Prostate gland (tissue), 2 donors: ENCODE data around the gene UBE2E1. TPM values are rescaled to one million over a fixed set of nuclear protein-coding genes. Genes with fewer than 3 reads are reported as not detected.
"Not testable (repeated sequence)": the region's sequence is repeated elsewhere in the genome, so short reads cannot be mapped to it uniquely, and the experiment has no call there.

Experiments used
- DNase-seq: peaks from one replicate; pipeline ENCODE4 v3.0.0-alpha.2; 2019; ENCODE audit warnings: low spot score
- H3K27ac ChIP-seq, 2 donors: fragments of 200-600 bp; sonication (generic); 2 replicates each; pipeline ENCODE4 v1.5.1; 2017 to 2019
- H3K27me3 ChIP-seq: fragments of 200-600 bp; sonication (generic); replicated peaks from 2 replicates; pipeline ENCODE4 v1.5.1; 2019; ENCODE audit not compliant: insufficient read depth
- H3K36me3 ChIP-seq, 2 donors: fragments of 200-600 bp; sonication (generic); 1 replicate in 1 of 2; 2 replicates in 1 of 2; pipeline versions ENCODE4 v1.5.1 to v1.8.1; 2017 to 2019
- H3K4me1 ChIP-seq: fragments of 200-600 bp; sonication (generic); replicated peaks from 2 replicates; pipeline ENCODE4 v1.5.1; 2019
- H3K4me3 ChIP-seq, 2 donors: fragments of 200-600 bp; sonication (generic); 2 replicates each; pipeline ENCODE4 v1.5.1; 2017 to 2019
- H3K9me3 ChIP-seq: fragments of 200-600 bp; sonication (generic); 2 replicates; pipeline ENCODE4 v1.5.1; 2017
- POLR2A ChIP-seq: fragments of 450-650 bp; IDR thresholded peaks from one replicate; pipeline ENCODE4 v1.6.1; 2016; ENCODE audit warnings: antibody characterized with exemption, mild to moderate bottlenecking
- POLR2AphosphoS5 ChIP-seq: sonication (generic); formaldehyde crosslinking; IDR thresholded peaks from one replicate; pipeline ENCODE4 v1.6.1; 2017; ENCODE audit warnings: antibody characterized with exemption
- WGBS: methylation state at CpG from one replicate; pipeline ENCODE4 v1.1.5; 2018; 5-methylcytosine and 5-hydroxymethylcytosine counted together
- intact Hi-C: fragments of 100-400 bp; cut with DNase I; formaldehyde crosslinking; loops from one replicate; pipeline ENCODE4 v1.14.2; 2022
- total RNA-seq, 2 donors: library from RNA; depleted of rRNA; stranded (reverse); fragments of >200 nt; gene quantifications; one replicate each; pipeline ENCODE4 v1.1.0, GENCODE V29; 2016
- TF ChIP-seq, protein P1 (sequence below), 4 experiments: fragments of 200-600 bp in 2 of 4; fragments of 450-650 bp in 2 of 4; sonication (generic) in 2 of 4; IDR thresholded peaks; 1 replicate in 3 of 4; 2 replicates in 1 of 4; pipeline ENCODE4 v1.5.1; 2016 to 2019; ENCODE audit warnings: antibody characterized with exemption in 4 of 4, mild to moderate bottlenecking in 2 of 4, moderate library complexity in 2 of 4

The UBE2E1 gene
- total RNA-seq, 2 donors from 2014 or later, result 77.8 to 92.1 TPM

DNA sequence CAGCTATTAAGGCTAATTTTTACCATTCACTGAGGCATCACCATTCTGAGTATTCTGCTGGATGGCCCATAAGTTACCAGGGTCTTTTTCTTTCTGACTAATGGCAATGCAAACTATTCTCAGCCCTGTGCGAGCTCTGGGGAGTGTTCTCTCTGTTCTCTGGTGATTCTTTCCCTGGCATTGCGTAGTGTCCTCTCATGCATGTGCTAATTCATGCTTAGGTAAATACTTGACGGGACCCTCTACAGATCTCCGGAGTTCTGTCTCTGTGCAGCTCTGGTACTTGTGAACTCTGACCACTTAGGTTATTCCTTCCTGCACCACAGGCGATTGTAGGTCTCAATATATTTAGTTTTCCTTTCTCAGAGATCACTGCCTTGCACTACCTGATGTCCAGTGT lies 34.8 kb downstream of the UBE2E1 start:
- Histone ChIP-seq H3K27me3 (no peaks in the 10 kb centered on the region), H3K4me3 (no peak overlapping the region), H3K27ac (no peak overlapping the region), H3K9me3 (no peaks in the 10 kb centered on the region), H3K36me3 (no peaks in the 10 kb centered on the region), H3K4me1 (no peaks in the 10 kb centered on the region)
- 86% methylated on average over 5 of the region's 5 CpGs for WGBS
- DNase-seq, result no peak
- no peak for TF ChIP-seq POLR2A
- no peak for TF ChIP-seq POLR2AphosphoS5
- TF ChIP-seq, protein P1, sequence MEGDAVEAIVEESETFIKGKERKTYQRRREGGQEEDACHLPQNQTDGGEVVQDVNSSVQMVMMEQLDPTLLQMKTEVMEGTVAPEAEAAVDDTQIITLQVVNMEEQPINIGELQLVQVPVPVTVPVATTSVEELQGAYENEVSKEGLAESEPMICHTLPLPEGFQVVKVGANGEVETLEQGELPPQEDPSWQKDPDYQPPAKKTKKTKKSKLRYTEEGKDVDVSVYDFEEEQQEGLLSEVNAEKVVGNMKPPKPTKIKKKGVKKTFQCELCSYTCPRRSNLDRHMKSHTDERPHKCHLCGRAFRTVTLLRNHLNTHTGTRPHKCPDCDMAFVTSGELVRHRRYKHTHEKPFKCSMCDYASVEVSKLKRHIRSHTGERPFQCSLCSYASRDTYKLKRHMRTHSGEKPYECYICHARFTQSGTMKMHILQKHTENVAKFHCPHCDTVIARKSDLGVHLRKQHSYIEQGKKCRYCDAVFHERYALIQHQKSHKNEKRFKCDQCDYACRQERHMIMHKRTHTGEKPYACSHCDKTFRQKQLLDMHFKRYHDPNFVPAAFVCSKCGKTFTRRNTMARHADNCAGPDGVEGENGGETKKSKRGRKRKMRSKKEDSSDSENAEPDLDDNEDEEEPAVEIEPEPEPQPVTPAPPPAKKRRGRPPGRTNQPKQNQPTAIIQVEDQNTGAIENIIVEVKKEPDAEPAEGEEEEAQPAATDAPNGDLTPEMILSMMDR (IDR thresholded peaks at IDR 0.05), result no peak
- intact Hi-C loops, result no loop called here

DNA sequence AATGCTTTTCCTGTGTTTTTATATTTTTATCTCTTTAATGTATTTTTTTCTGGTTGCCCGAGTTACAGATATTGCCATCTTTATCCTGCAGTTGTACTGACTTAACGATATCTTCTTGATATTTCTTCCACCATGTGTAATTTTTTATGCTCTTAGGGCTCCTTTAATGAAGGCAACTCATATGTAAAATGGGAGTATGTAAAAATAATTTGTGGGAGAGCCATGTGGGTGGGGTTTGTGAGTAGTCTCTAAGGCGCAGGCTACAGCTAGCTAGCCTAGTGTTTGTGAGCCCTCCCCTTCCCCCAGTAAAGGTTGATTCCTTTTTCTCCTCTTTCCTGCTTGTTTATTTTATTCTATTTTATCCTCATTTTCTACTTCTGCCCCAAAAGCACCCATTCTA lies 38.1 kb downstream of the UBE2E1 start:
- Histone ChIP-seq H3K36me3 (no peaks in the 10 kb centered on the region), H3K4me1 (no peaks in the 10 kb centered on the region)
- TF ChIP-seq POLR2AphosphoS5 (no peak), POLR2A (no peak)
- TF ChIP-seq, protein P1 (IDR thresholded peaks at IDR 0.05), result no peak

DNA sequence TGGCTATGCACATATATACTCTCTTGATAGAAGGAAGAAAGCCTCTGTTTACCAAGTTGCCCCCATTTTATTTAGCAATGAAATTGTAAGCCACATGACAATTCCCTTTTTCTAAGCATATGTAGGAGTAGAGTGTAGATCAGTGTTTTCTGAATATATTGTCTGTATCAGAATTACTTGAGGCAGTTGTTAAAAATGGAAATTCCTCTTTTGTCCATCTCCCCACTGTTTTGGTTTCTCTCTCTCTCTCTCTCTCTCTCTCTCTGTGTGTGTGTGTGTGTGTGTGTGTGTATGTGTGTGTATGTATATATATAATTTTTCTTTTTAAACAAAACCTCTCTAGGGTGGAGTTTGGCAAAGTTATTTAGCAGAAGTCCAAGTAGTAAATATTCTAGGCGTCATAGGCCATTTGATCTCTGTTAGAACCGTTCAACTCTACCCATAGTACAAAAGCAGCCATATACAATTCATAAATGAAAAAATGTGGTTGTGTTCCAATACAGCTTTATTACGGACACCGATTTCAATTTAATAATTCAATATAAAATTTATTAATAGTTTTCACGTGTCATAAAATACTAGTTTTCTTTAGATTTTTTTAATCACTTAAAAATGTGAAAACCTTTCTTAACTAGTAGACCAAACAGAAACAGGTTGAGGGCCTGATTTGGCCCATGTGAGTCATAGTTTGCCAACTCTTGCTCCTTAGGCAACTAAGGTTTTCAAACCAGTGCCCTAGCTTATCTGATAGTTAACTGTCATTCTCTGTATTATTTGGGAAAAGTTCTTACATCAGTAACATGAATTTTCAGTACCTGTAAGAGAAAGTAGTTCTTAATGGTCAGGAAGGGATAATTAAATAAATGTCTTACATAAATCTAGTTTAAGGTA lies 39.8 kb downstream of the UBE2E1 start:
- WGBS, result 72% methylated on average over 5 of the region's 5 CpGs
- no peaks in the 10 kb centered on the region for H3K9me3 ChIP-seq
- DNase-seq, result no peak
- H3K4me1 ChIP-seq, result no peaks in the 10 kb centered on the region
- H3K27ac ChIP-seq, result no peak overlapping the region
- H3K36me3 ChIP-seq, result no peaks in the 10 kb centered on the region
- intact Hi-C loops, result no loop called here
- TF ChIP-seq POLR2AphosphoS5 (no peak), POLR2A (no peak)
- TF ChIP-seq, protein P1 (IDR thresholded peaks at IDR 0.05), result no peak
- H3K27me3 ChIP-seq, result no peaks in the 10 kb centered on the region
- no peak overlapping the region for H3K4me3 ChIP-seq

More for the DNA sequence above, 38.1 kb downstream of the UBE2E1 start:
- 94% methylated on average over 3 of the region's 3 CpGs for WGBS
- Histone ChIP-seq H3K27ac (no peak overlapping the region), H3K4me3 (no peak overlapping the region), H3K9me3 (no peaks in the 10 kb centered on the region), H3K27me3 (no peaks in the 10 kb centered on the region)
- no peak for DNase-seq
- intact Hi-C loops, result no loop called here

DNA sequence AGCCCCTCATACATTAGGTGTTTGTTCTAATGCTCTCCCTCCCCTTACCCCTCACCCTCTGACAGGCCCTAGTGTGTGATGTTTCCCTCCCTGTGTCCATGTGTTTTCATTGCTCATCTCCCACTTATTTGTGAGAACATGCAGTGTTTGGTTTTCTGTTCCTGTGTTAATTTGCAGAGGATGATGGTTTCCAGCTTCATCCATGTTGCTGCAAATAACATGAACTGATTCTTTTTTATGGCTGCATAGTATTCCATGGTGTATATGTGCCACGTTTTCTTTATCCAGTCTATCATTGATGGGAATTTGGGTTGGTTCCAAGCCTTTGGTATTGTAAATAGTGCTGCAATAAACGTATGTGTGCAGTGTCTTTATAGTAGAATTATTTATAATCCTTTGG lies 43.7 kb downstream of the UBE2E1 start:
- intact Hi-C loops, H3K36me3 ChIP-seq, H3K9me3 ChIP-seq, H3K27me3 ChIP-seq, H3K27ac ChIP-seq, DNase-seq, H3K4me1 ChIP-seq, H3K4me3 ChIP-seq: not testable (repeated sequence)
- 59% methylated on average over 2 of the region's 2 CpGs for WGBS

DNA sequence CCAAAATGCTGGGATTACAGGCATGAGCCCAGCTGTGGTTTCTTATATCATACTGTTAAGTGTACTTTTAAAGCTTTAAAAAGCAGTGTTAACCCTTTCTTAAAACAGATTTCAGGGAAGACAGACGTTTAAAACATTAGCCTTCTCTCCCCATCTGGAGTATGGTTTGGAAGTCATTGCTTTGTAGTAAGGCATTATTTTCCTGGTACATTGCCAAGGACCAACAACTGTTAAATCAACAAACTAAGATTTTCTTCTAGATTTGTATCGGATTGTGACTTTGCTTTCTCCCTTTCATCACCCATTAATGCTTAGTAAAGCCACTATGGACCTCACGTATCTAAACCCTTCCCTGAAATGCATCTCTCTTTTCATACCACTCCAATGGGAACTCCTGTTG lies 50.5 kb downstream of the UBE2E1 start:
- no peaks in the 10 kb centered on the region for H3K27me3 ChIP-seq
- no peaks in the 10 kb centered on the region for H3K36me3 ChIP-seq
- H3K27ac ChIP-seq, result no peak overlapping the region
- intact Hi-C loops, result no loop called here
- no peaks in the 10 kb centered on the region for H3K9me3 ChIP-seq
- WGBS, result 45% methylated on average over 3 of the region's 3 CpGs
- no peak overlapping the region for H3K4me3 ChIP-seq
- TF ChIP-seq POLR2A (no peak), POLR2AphosphoS5 (no peak)
- TF ChIP-seq, protein P1 (IDR thresholded peaks at IDR 0.05), result no peak
- DNase-seq, result no peak
- H3K4me1 ChIP-seq, result no peaks in the 10 kb centered on the region
